MM.1S (cell line): ENCODE data around the gene TARS3.

Experiments
- DNase-seq: peaks from one replicate; pipeline ENCODE4 v3.0.0-alpha.2; 2015
- H2AFZ ChIP-seq: fragments of 300-600 bp; sonication (generic); 2 replicates; pipeline ENCODE4 v1.6.0; 2016; ENCODE audit warnings: antibody characterized with exemption, low read length
- H3F3A ChIP-seq: fragments of 300-600 bp; sonication (generic); 2 replicates; pipeline ENCODE4 v1.6.1; 2016; ENCODE audit warnings: mild to moderate bottlenecking, antibody characterized with exemption, low read length, moderate library complexity, mixed read lengths; ENCODE audit not compliant: insufficient read depth
- H3K27ac ChIP-seq: fragments of 300-600 bp; sonication (generic); 2 replicates; pipeline ENCODE4 v1.5.1; 2016; ENCODE audit warnings: mild to moderate bottlenecking, low read length
- H3K27me3 ChIP-seq: fragments of 300-600 bp; sonication (generic); replicated peaks from 2 replicates; pipeline ENCODE4 v1.6.0; 2016; ENCODE audit warnings: low read length; ENCODE audit not compliant: insufficient read depth
- H3K36me3 ChIP-seq: fragments of 300-600 bp; sonication (generic); replicated peaks from 2 replicates; pipeline ENCODE4 v1.6.1; 2016; ENCODE audit warnings: mild to moderate bottlenecking, low read length, mixed read lengths; ENCODE audit not compliant: insufficient read depth
- H3K4me1 ChIP-seq: fragments of 300-600 bp; sonication (generic); 2 replicates; pipeline ENCODE4 v1.6.1; 2016; ENCODE audit warnings: low read length, mixed read lengths
- H3K4me2 ChIP-seq: fragments of 300-600 bp; sonication (generic); 2 replicates; pipeline ENCODE4 v1.6.0; 2016; ENCODE audit warnings: low read depth, low read length
- H3K4me3 ChIP-seq: fragments of 300-600 bp; sonication (generic); 2 replicates; pipeline ENCODE4 v1.5.1; 2016; ENCODE audit warnings: low read length, mixed read lengths
- H3K79me2 ChIP-seq: fragments of 300-600 bp; sonication (generic); 2 replicates; pipeline ENCODE4 v1.6.1; 2016; ENCODE audit warnings: mixed run types, low read length, mixed read lengths
- H3K9ac ChIP-seq: fragments of 300-600 bp; sonication (generic); 2 replicates; pipeline ENCODE4 v1.6.1; 2016; ENCODE audit warnings: low read length, mixed read lengths
- H3K9me2 ChIP-seq: fragments of 300-600 bp; sonication (generic); replicated peaks from 2 replicates; pipeline ENCODE4 v1.6.1; 2016; ENCODE audit warnings: mild to moderate bottlenecking, low read length, mixed read lengths; ENCODE audit not compliant: insufficient read depth
- H3K9me3 ChIP-seq: fragments of 300-600 bp; sonication (generic); replicated peaks from 2 replicates; pipeline ENCODE4 v1.6.1; 2016; ENCODE audit warnings: mild to moderate bottlenecking, low read length, mixed read lengths; ENCODE audit not compliant: insufficient read depth
- H4K20me1 ChIP-seq: fragments of 300-600 bp; sonication (generic); 2 replicates; pipeline ENCODE4 v1.6.1; 2016; ENCODE audit warnings: mild to moderate bottlenecking, low read length, moderate library complexity, mixed read lengths; ENCODE audit not compliant: insufficient read depth
- EZH2 ChIP-seq: fragments of 300-600 bp; sonication (generic); optimal IDR thresholded peaks from 2 replicates; pipeline ENCODE3; 2017; ENCODE audit warnings: low read depth, mild to moderate bottlenecking, antibody characterized with exemption, low read length, mixed read lengths
- EZH2phosphoT487 ChIP-seq: fragments of 300-600 bp; sonication (generic); IDR thresholded peaks from 2 replicates; pipeline ENCODE4 v1.6.1; 2018; ENCODE audit warnings: antibody characterized with exemption, low read length
- TF ChIP-seq, protein P1 (sequence below): fragments of 300-600 bp; sonication (generic); IDR thresholded peaks from 2 replicates; pipeline ENCODE4 v1.5.1; 2016; ENCODE audit warnings: antibody characterized with exemption, low read length, mixed read lengths

The TARS3 gene

DNA sequence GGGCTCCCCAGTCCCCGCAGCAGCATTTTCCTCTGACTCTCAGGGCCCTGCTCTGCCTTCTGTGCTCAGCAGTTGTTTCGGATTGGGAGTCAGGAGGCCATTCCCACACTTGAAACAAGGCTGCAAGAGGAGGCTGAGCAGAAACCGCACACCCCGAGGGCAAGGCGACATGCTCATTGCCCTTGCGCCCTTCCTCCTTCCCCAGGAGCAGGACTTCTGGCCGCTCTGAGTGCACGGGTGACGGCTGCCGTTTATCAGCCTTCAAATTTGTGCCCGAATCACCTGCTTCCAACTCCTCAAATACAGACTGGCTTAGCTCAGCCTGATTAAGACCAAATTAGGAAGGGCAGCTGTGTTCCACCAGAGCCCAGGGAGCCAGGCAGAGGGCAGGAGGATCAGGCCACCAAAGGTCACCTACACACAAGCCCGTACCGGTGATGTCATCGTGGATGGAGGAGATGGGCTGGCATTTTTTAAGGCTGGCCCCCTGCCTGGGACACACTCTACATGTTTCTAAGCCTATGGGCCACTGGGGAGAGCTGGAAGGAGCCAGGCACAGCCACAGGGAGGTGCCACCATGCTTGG, 110.2 kb downstream of the TARS3 start:
- Histone ChIP-seq H3K79me2 (no peaks in the 10 kb centered on the region), H3K9ac (no peak overlapping the region), H3K4me3 (no peak overlapping the region), H3K27me3 (no peaks in the 10 kb centered on the region), H4K20me1 (no peaks in the 10 kb centered on the region), H3K4me2 (no peak overlapping the region), H3K9me3 (no peaks in the 10 kb centered on the region), H2AFZ (no peak overlapping the region), H3F3A (no peaks in the 10 kb centered on the region), H3K27ac (no peak overlapping the region), H3K36me3 (no peaks in the 10 kb centered on the region), H3K4me1 (peaks cover 4% of the 10 kb centered on the region), H3K9me2 (no peaks in the 10 kb centered on the region)
- no peak for DNase-seq
- TF ChIP-seq, protein P1, sequence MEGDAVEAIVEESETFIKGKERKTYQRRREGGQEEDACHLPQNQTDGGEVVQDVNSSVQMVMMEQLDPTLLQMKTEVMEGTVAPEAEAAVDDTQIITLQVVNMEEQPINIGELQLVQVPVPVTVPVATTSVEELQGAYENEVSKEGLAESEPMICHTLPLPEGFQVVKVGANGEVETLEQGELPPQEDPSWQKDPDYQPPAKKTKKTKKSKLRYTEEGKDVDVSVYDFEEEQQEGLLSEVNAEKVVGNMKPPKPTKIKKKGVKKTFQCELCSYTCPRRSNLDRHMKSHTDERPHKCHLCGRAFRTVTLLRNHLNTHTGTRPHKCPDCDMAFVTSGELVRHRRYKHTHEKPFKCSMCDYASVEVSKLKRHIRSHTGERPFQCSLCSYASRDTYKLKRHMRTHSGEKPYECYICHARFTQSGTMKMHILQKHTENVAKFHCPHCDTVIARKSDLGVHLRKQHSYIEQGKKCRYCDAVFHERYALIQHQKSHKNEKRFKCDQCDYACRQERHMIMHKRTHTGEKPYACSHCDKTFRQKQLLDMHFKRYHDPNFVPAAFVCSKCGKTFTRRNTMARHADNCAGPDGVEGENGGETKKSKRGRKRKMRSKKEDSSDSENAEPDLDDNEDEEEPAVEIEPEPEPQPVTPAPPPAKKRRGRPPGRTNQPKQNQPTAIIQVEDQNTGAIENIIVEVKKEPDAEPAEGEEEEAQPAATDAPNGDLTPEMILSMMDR: no peak
- TF ChIP-seq EZH2phosphoT487 (no peak), EZH2 (no peak)

DNA sequence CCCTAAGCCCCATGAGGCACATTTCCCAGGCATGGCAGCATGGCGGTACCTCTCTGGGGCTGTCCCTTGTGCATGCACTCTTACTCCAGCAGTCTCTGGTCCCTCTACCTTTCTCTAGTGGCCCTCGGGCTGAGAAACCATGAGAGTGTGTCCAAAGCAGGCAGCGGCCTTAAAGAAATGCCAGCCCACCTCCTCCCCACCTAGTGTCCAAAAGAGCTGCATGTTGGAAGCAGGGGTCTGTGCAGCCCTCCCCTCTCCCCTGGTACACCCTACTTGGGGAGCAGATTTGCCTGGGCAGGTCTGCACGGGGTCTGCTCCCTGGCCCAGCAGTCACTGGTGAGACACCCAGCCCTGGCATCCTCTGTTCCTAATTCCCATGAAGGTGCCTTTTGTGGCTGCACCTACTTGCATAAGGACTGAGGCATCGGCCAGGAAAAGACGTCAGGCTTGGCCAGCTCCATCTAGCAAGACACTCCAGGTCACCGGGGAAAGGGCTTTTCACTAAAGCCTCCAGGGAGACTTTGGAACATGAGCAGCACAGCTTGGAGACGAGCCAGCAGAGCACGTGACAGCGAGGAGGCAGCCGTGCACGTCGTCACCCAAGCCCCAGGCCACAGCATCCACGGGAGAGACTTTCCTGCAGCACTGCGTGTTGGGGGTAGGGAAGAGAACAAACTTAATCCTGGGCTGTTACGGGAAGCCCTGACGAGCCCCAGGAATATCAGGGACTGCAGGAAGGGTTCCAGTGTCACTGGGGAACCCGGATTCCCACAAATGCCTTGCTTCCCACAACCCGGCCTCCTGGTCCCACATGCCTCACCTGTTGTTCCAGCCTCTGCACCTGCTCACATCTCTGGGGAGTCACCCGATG, 110.9 kb downstream of the TARS3 start:
- H3K9me3 ChIP-seq: no peaks in the 10 kb centered on the region
- H3K4me1 ChIP-seq: no peaks in the 10 kb centered on the region
- no peak overlapping the region for H3K27ac ChIP-seq
- no peak overlapping the region for H2AFZ ChIP-seq
- DNase-seq: no peak
- H3K79me2 ChIP-seq: no peaks in the 10 kb centered on the region
- no peaks in the 10 kb centered on the region for H3K27me3 ChIP-seq
- TF ChIP-seq EZH2 (no peak), EZH2phosphoT487 (no peak)
- TF ChIP-seq, protein P1: no peak
- H4K20me1 ChIP-seq: no peaks in the 10 kb centered on the region
- H3K9me2 ChIP-seq: no peaks in the 10 kb centered on the region
- no peak overlapping the region for H3K4me2 ChIP-seq
- no peaks in the 10 kb centered on the region for H3K36me3 ChIP-seq
- no peak overlapping the region for H3K4me3 ChIP-seq
- no peaks in the 10 kb centered on the region for H3F3A ChIP-seq
- H3K9ac ChIP-seq: no peak overlapping the region

DNA sequence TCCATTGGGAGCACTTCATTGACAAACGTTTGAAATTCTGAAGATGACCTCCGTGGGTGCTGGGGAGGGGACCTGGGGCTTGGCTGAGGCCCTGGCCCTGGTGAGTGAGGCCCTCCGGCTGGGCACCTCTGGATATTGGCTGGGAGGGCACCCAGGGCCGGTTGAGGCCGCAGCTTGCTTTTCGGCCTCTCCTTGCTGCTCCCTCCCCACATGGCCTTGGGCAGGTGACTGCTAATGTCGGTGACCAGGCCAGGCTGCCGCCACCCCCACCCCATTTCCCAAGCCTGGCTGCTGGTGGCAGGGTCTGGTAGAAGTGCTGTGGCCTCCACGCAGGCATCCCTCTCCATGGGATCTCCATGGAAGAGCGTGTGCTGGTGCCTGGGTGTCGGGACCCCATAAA, 111.6 kb downstream of the TARS3 start:
- no peaks in the 10 kb centered on the region for H3K27me3 ChIP-seq
- no peaks in the 10 kb centered on the region for H3K36me3 ChIP-seq
- no peak overlapping the region for H3K4me2 ChIP-seq
- no peak overlapping the region for H2AFZ ChIP-seq
- no peaks in the 10 kb centered on the region for H4K20me1 ChIP-seq
- no peak overlapping the region for H3K4me3 ChIP-seq
- no peak overlapping the region for H3K27ac ChIP-seq
- no peak for DNase-seq
- no peaks in the 10 kb centered on the region for H3K79me2 ChIP-seq
- no peaks in the 10 kb centered on the region for H3K9me3 ChIP-seq
- H3K9ac ChIP-seq: no peak overlapping the region
- TF ChIP-seq EZH2 (no peak), EZH2phosphoT487 (no peak)
- TF ChIP-seq, protein P1: no peak
- no peaks in the 10 kb centered on the region for H3F3A ChIP-seq
- no peaks in the 10 kb centered on the region for H3K9me2 ChIP-seq
- no peaks in the 10 kb centered on the region for H3K4me1 ChIP-seq
